ENCODE data around the gene DDA1.
A peak's percentile ranks its signal among the peaks of the same experiment; 100 is the strongest.
"Not testable (repeated sequence)": the region's sequence is repeated elsewhere in the genome, so short reads cannot be mapped to it uniquely, and the experiment has no call there.

DDA1 gene

DNA sequence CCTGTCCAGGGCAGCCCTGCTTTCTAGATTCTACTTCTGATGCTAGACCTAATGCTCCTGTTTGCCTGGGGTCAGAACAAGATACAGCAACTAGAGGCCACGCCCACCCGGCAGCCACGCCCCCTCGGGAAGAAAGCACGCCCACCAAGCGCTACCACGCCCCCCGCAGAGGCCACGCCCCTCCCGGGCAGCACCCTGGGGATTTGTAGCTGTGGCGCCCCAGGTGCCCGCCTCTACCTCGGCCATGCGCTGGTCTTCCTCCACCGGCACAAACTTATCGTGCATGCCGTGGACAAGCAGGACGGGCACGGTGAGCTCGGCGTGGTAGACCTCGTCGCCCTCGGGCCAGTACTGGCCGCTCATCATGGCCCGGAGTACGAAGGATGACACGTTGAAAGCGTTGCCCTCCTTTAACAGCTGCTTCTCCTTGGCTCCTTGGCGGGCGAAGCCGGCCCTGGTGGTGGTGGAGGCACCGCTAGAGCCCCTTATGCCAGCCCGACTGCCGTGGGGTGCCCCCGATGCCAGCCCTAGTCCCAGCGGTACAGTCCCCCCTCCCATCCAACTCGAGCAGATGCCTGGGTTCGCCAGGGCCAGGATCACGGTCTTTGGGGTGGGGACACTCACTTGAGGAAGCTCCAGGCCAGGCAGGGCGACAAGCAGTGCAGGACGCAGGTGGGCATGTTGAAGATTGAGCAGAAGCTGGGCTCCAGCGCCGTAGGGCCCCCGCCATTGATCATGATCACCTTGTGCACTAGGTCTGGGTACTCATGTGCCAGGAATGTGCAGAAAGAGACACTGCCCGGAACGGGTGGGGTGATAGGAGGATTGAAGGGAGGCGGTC lies 15.1 kb upstream of the DDA1 start:
- Histone ChIP-seq H3K36me3 (peaks cover 30 to 53% (median 46%) of the 10 kb centered on the region in 11 experiments), H3K9ac (peak overlapping the region in 4 of 11 experiments; percentile 41 to 55 (median 48); a peak in 5 of 22 replicates), H3K27me3 (no peaks in the 10 kb centered on the region), H3K9me3 (replicated peaks in 1 of 11) (peaks cover 6 to 24% (median 14%) of the 10 kb centered on the region in 11 experiments; a peak in 21 of 22 replicates), H4K20me1 (peaks cover 0 to 17% (median 0%) of the 10 kb centered on the region in 11 experiments; a peak in 8 of 22 replicates), H3K4me1 (peaks cover 12 to 55% (median 34%) of the 10 kb centered on the region in 10 experiments), H3K4me2 (peak overlapping the region in 9 of 11 experiments; percentile 54 to 90 (median 70); a peak in 19 of 22 replicates), H3K4me3 (peak overlapping the region in 4 of 10 experiments; percentile 34 to 52 (median 39); a peak in 4 of 20 replicates), H3K27ac (peak overlapping the region in 3 of 11 experiments; percentile 21 to 31 (median 26); a peak in 1 of 22 replicates)
- no peak for TF ChIP-seq Cebpa-rat (IDR thresholded peaks at IDR 0.05)

DNA sequence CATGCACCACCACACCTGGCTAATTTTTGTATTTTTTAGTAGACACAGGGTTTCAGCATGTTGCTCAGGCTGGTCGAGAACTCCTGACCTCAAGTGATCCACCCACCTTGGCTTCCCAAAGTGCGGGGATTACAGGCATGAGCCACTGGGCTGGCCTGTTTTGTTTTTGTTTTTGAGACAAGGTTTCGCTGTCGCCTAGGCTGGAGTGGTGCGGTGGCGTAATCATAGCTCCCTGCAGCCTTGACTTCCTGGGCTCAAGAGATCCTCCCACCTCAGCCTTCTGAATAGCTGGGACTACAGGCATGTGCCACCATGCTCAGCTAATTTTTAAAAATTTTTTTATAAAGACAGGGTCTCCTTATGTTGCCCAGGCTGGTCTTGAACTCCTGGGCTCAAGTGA lies 13.8 kb upstream of the DDA1 start:
- H3K27ac ChIP-seq: peak overlapping the region in 6 of 11 experiments; percentile 11 to 52 (median 27); a peak in 8 of 22 replicates
- peak overlapping the region in 6 of 11 experiments; percentile 4 to 45 (median 32); a peak in 8 of 22 replicates for H3K4me2 ChIP-seq

DNA sequence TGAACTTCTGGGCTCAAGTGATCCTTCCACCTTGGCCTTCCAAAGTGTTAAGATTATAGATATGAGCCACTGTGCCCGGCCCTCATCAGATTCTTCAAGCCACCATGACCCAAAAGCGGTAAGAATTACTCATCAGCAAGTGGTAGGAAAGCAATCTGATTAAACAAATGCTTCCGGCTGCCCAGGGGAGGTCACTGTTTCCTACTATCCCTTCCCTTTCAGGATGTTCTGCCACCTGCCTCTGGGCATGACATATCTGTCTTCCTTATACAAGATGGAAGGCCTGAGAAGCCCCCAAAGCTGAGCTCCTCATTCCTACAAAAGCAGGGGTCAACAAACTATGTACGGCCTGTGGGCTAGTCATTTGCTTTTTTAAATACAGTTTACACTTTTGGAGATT lies 13.1 kb upstream of the DDA1 start:
- Histone ChIP-seq H3K4me2 (peak overlapping the region in 4 of 11 experiments; percentile 4 to 41 (median 24); a peak in 6 of 22 replicates), H3K27me3 (no peaks in the 10 kb centered on the region), H3K9me3 (replicated peaks in 1 of 11) (peaks cover 6 to 24% (median 14%) of the 10 kb centered on the region in 11 experiments; a peak in 21 of 22 replicates), H4K20me1 (peaks cover 0 to 23% (median 5%) of the 10 kb centered on the region in 11 experiments; a peak in 12 of 22 replicates), H3K9ac (peak overlapping the region in 4 of 11 experiments; percentile 7 to 41 (median 16); a peak in 3 of 22 replicates), H3K4me1 (peaks cover 7 to 60% (median 42%) of the 10 kb centered on the region in 10 experiments), H3K4me3 (no peak overlapping the region), H3K36me3 (peaks cover 43 to 72% (median 59%) of the 10 kb centered on the region in 11 experiments), H3K27ac (peak overlapping the region in 5 of 11 experiments; percentile 11 to 52 (median 27); a peak in 8 of 22 replicates)
- no peak for TF ChIP-seq Cebpa-rat (IDR thresholded peaks at IDR 0.05)

More for the DNA sequence above, 13.8 kb upstream of the DDA1 start:
- Histone ChIP-seq H3K9me3 (replicated peaks in 1 of 11) (peaks cover 6 to 24% (median 14%) of the 10 kb centered on the region in 11 experiments; a peak in 21 of 22 replicates), H3K9ac (peak overlapping the region in 4 of 11 experiments; percentile 7 to 45 (median 24); a peak in 3 of 22 replicates), H3K4me1 (peaks cover 7 to 52% (median 39%) of the 10 kb centered on the region in 10 experiments), H3K36me3 (peaks cover 36 to 64% (median 52%) of the 10 kb centered on the region in 11 experiments), H4K20me1 (peaks cover 0 to 17% (median under 1%) of the 10 kb centered on the region in 11 experiments; a peak in 8 of 22 replicates)
- not testable (repeated sequence) for H3K4me3 ChIP-seq, H3K27me3 ChIP-seq

DNA sequence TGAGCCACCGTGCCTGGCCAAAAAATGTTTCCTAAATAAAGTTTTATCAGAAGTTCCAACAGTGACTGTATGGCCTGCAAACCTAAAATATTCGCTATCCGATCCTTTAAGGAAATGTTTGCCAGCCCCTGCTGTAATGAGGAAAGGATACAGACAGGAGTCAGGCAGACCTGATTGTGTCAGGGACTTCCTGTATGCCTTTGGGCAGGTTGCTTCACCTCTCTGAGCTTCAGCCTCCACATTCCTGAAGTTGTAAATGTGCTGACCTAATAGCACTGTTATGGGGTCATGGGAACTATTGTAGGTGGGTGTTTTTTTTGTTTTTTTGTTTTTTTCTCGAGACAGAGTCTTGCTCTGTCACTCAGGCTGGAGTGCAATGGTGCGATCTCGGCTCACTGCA lies 12.4 kb upstream of the DDA1 start:
- no peak for TF ChIP-seq Cebpa-rat (IDR thresholded peaks at IDR 0.05)
- Histone ChIP-seq H3K9me3 (replicated peaks in 1 of 11) (peaks cover 6 to 24% (median 14%) of the 10 kb centered on the region in 11 experiments; a peak in 21 of 22 replicates), H3K27ac (no peak overlapping the region), H3K4me2 (peak overlapping the region in 1 of 11 experiments; percentile 7; a peak in 1 of 22 replicates), H3K4me3 (no peak overlapping the region), H3K4me1 (peaks cover 9 to 62% (median 45%) of the 10 kb centered on the region in 10 experiments), H3K9ac (no peak overlapping the region), H4K20me1 (peaks cover 0 to 26% (median 7%) of the 10 kb centered on the region in 11 experiments; a peak in 12 of 22 replicates), H3K36me3 (peaks cover 47 to 77% (median 64%) of the 10 kb centered on the region in 11 experiments), H3K27me3 (no peaks in the 10 kb centered on the region)

DNA sequence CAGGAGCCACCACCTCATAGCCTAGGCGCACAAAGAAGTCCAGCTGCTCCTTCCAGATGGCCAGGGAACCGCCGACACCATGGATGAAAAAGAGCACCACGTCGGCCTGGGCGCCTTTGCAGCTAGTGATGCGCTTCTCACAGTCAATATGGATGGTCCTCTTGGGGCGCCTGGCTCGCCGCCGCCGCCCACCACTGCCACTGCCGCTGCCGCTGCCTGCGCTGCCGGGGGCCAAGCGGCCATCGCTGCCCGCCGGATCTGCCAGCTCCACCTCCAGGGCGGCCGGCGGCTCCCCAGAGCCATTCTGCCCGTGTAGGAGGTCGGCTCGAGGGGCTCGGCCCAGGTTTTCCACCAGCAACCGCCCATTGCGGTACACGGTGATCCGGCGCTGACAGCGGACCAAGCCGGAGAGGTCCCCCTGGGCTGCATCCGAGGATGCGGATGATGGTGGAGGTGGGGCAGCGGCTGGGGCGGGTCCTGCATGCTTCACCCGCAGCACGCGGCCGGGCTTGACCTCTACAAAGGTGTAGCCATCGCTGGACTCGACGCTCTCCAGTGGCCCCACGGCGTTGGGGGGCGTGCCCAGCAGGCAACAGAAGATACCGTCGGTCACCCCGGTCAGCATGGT lies 8.3 kb upstream of the DDA1 start:
- Histone ChIP-seq H3K4me2 (peak overlapping the region in 3 of 11 experiments; percentile 13 to 98 (median 37); a peak in 4 of 22 replicates), H4K20me1 (peaks cover 0 to 23% (median 4%) of the 10 kb centered on the region in 11 experiments; a peak in 9 of 22 replicates), H3K9ac (peak overlapping the region in 2 of 11 experiments; percentile 36 to 86; a peak in 3 of 22 replicates), H3K27me3 (no peaks in the 10 kb centered on the region), H3K36me3 (peaks cover 33 to 55% (median 46%) of the 10 kb centered on the region in 11 experiments), H3K27ac (no peak overlapping the region), H3K9me3 (replicated peaks in 1 of 11) (peaks cover 6 to 19% (median 14%) of the 10 kb centered on the region in 11 experiments; a peak in 21 of 22 replicates), H3K4me1 (peaks cover 28 to 62% (median 42%) of the 10 kb centered on the region in 10 experiments), H3K4me3 (no peak overlapping the region)
- no peak for TF ChIP-seq Cebpa-rat (IDR thresholded peaks at IDR 0.05)

DNA sequence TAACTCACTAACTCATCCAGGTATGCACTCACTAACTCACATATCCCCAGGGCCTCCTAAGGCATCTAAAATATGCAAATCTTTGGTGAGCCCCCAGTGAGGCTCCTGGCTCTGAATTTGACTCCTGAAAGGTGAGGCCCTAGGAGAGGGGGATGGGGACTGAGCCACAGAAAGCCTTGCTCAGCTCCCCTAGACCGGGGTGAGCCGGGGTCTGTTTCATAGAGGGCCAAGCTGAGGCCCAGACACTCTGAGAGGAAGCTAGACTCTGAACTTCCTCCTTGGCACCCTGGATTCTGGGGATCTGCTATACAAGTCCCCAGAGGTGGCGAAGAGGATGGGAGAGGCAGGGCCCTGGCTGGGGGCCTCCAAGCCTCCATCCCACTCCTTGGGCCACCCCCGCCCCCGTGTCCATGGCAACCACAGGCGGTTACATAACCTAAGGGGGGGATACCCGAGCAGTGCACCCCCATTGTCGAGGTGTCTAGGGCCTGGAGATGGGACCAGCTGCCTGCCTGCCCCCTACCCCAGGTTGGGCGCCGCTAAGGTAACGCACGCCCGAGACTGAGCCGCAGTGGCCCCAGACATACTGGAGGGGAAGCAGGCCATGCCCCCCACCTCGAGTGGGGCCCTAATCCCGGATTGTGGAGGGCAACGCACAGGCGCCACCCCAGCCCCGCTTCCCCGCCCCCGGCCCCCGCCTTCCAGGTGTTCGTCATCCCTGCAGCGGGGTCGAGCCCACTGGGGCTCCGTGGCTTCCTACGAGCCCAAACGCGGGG lies 6.8 kb upstream of the DDA1 start:
- H3K9me3 ChIP-seq (replicated peaks in 1 of 11): peaks cover 6 to 15% (median 14%) of the 10 kb centered on the region in 11 experiments; a peak in 21 of 22 replicates
- peaks cover 0 to 17% (median 3%) of the 10 kb centered on the region in 11 experiments; a peak in 8 of 22 replicates for H4K20me1 ChIP-seq
- H3K27ac ChIP-seq: peak overlapping the region; percentile 61 to 92 (median 77)
- peak overlapping the region; percentile 78 to 89 (median 85) for H3K9ac ChIP-seq
- peak overlapping the region; percentile 87 to 99 (median 96) for H3K4me2 ChIP-seq
- H3K36me3 ChIP-seq: peaks cover 28 to 41% (median 34%) of the 10 kb centered on the region in 11 experiments
- peak overlapping the region; percentile 70 to 83 (median 74) for H3K4me3 ChIP-seq
- peaks cover 41 to 64% (median 50%) of the 10 kb centered on the region in 10 experiments for H3K4me1 ChIP-seq
- no peaks in the 10 kb centered on the region for H3K27me3 ChIP-seq
- no peak for TF ChIP-seq Cebpa-rat (IDR thresholded peaks at IDR 0.05)

DNA sequence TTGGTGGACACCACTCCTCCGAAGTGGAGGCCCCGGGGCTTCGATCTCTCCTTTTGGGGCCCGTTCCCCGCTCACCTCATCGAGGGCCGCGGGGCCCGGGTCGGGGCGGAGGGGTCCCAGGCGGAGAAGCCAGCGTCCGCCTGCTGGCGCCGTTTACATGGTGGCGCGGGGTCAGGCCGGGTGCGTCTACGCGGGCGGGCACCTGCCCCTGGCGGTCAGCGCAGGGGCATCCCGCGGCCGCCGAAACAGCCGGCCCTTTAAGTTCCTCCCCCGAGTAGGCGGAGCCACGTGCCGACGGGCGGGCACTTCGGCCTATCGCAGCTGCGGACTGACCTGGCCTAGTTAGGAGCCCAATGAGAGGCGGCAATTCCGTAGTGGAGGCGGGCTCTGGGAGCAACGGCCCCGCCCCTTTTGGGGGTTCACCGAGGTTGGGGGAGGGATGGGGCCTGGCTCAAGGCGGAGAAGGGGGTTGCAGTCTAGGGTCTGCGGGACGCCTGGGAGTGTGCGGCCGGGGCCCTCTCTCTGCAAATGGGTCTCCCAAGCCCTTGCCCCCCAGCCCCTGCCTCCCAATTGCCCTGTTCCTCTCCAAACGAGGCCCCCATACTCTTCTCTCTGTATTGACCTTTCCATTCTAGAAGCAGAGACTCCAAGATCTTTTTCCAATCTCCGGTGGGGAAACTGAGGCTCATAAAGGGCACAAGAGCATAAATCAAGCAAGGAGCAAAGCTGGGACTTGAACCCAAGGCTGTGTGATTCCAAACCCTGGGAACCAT lies 6.0 kb upstream of the DDA1 start, which contains the start of gene ABHD8:
Gene ABHD8 (minus strand): TSS at position 259 of the 773 bp plus-strand sequence. CDS start 1,809 bp downstream, outside the sequence.
- H3K27ac ChIP-seq: peak within 1 kb of the TSS; percentile 61 to 92 (median 77)
- peak within 1 kb of the TSS; percentile 78 to 89 (median 85) for H3K9ac ChIP-seq
- H3K4me1 ChIP-seq: peaks cover 48 to 71% (median 57%) of the 10 kb centered on the region in 10 experiments

More for the DNA sequence above, 6.0 kb upstream of the DDA1 start, which contains the start of gene ABHD8:
- H3K27me3 ChIP-seq: no peaks in the 10 kb centered on the region
- peak within 1 kb of the TSS; percentile 70 to 83 (median 74) for H3K4me3 ChIP-seq
- peaks cover 0 to 17% (median 3%) of the 10 kb centered on the region in 11 experiments; a peak in 8 of 22 replicates for H4K20me1 ChIP-seq
- H3K9me3 ChIP-seq (replicated peaks in 1 of 11): peaks cover 3 to 8% (median 6%) of the 10 kb centered on the region in 11 experiments; a peak in 21 of 22 replicates
- no peak for TF ChIP-seq Cebpa-rat (IDR thresholded peaks at IDR 0.05)
- peak within 1 kb of the TSS; percentile 87 to 99 (median 96) for H3K4me2 ChIP-seq
- H3K36me3 ChIP-seq: peaks cover 20 to 34% (median 27%) of the 10 kb centered on the region in 11 experiments
